C4-2B (cell line): ENCODE results near the gene FAM184A.

Experiments
- CTCF ChIP-seq: fragments of 450-650 bp; conservative IDR thresholded peaks from 2 replicates; pipeline ENCODE4 v1.5.1; 2017; ENCODE audit warnings: mild to moderate bottlenecking
- ZFX ChIP-seq: fragments of 450-650 bp; IDR thresholded peaks from 2 replicates; pipeline ENCODE4 v1.6.1; 2017

GRCh38 chr6:119040229-119040628 is 38.2 kb downstream of the FAM184A start:
- TF ChIP-seq CTCF (no peak), ZFX (no peak)
